Forelimb muscle (tissue), 1 donor: ENCODE measurements around the gene CHCHD10. TPM values are rescaled to one million over a fixed set of nuclear protein-coding genes. Genes with fewer than 3 reads are reported as not detected.

Source experiments
- DNase-seq: peaks from one replicate; pipeline ENCODE4 v3.0.0-alpha.2; 2013; ENCODE audit warnings: low read depth
- polyA plus RNA-seq: library from polyadenylated mRNA; unstranded; fragments of 120-200 nt; gene quantifications from one replicate; pipeline ENCODE4 v1.2.1, GENCODE V29; 2013; ENCODE audit not compliant: insufficient read length

CHCHD10 gene
- polyA plus RNA-seq, 1 donor = 57.6 TPM

DNA sequence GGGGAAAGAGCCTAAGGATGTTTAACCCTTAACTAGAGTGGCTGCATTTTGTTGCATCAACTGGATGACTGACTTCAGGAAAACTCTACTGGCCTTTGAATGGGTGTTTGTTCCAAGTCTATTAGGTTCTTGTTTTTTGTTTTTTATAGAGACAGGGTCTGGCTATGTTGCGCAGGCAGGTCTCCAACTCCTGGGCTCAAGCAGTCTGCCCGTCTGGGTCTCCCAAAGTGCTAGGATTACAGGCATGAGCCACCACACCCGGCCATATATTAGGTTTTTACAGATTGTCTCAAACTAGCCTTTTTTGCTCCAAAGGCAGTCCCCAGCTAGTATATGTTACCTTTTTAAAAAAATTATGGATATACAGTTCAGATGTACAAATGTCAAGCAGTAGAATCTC lies 20.1 kb upstream of the CHCHD10 start:
- DNase-seq = no peak

- no peak for DNase-seq
Measured at GRCh38 chr22:23787600-23787896, 19.8 kb upstream of the CHCHD10 start.

DNA sequence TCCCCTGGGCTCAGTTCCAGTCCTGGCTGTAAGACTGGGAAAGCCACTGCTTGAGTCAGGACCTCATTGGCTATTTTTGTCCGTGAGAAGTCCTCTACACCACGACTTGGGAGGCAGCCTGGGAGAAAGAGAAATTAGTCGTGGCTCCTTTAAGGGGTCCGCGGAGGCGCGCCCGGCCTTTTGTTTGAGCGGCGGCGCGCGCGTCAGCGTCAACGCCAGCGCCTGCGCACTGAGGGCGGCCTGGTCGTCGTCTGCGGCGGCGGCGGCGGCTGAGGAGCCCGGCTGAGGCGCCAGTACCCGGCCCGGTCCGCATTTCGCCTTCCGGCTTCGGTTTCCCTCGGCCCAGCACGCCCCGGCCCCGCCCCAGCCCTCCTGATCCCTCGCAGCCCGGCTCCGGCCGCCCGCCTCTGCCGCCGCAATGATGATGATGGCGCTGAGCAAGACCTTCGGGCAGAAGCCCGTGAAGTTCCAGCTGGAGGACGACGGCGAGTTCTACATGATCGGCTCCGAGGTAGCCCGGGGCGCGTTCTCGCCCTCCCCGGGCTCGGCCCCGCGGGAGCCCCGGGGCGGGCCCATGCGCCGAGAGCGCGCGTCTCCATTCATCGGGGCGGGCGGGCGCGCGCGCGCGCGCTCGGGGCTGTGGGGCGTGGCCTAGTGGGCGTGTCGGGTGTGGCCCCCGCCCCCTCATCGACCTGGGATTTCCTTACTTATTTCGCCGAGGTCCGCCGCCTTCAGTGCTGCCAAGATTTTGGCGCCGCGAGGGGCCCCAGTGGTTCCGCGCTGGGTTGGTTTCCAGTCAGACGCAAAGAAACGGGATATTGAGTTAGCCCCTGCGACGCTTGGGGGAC lies 19.2 kb upstream of the CHCHD10 start, which contains the start of gene SMARCB1:
Gene SMARCB1 (plus strand): TSS at position 215 of the 848 bp plus-strand sequence. CDS start 204 bp downstream, at position 419.
- DNase-seq = peak; percentile 83

- DNase-seq = no peak
Measured at GRCh38 chr22:23786261-23786710, 18.5 kb upstream of the CHCHD10 start.

GRCh38 chr22:23784215-23784732 lies 16.5 kb upstream of the CHCHD10 start:
- DNase-seq = no peak

DNA sequence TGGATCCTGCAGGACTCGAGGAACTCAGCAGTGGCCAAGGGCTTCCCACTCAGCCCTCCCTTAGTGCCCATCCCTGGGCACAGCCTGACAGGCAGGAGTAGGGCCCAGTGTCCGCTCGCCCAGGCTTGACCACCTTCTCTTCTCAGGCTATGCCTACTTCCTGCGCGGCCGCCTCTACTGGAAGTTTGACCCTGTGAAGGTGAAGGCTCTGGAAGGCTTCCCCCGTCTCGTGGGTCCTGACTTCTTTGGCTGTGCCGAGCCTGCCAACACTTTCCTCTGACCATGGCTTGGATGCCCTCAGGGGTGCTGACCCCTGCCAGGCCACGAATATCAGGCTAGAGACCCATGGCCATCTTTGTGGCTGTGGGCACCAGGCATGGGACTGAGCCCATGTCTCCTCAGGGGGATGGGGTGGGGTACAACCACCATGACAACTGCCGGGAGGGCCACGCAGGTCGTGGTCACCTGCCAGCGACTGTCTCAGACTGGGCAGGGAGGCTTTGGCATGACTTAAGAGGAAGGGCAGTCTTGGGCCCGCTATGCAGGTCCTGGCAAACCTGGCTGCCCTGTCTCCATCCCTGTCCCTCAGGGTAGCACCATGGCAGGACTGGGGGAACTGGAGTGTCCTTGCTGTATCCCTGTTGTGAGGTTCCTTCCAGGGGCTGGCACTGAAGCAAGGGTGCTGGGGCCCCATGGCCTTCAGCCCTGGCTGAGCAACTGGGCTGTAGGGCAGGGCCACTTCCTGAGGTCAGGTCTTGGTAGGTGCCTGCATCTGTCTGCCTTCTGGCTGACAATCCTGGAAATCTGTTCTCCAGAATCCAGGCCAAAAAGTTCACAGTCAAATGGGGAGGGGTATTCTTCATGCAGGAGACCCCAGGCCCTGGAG lies 15.7 kb upstream of the CHCHD10 start:
- no peak for DNase-seq

GRCh38 chr22:23782703-23783102 lies 14.9 kb upstream of the CHCHD10 start:
- DNase-seq = no peak

GRCh38 chr22:23782252-23782651 lies 14.5 kb upstream of the CHCHD10 start:
- no peak for DNase-seq

DNA sequence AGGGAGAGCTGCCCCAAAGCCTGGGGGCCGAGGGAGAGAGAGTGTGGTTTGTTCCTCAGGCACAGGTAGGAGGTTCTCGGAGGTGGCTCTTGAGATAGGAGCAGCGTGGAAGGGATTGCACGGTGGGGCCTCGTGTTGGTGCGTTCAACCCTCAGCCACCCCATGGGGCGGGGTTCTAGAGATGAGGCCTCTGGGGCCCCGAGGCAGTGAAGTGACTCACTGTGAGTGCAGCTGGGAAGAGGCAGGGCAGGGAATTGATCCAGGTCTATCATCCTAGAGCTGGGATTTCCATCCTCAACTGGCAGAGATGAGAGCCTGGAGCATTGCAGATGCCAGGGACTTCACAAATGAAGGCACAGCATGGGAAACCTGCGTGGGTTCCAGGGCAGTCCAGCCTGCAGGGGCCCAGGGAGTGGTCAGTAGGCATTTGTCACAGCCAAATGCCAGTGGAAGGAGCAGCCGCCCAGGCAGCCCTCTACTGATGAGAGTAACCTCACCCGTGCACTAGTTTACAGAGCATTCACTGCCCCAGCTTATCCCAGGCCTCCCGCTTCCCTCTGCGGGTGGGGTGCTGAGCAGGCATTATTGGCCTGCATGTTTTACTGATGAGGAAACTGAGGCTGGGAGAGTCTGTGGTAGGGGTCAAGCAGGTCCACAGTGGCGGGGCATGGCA lies 13.9 kb upstream of the CHCHD10 start:
- no peak for DNase-seq

GRCh38 chr22:23781065-23781464 lies 13.3 kb upstream of the CHCHD10 start:
- DNase-seq = no peak

DNA sequence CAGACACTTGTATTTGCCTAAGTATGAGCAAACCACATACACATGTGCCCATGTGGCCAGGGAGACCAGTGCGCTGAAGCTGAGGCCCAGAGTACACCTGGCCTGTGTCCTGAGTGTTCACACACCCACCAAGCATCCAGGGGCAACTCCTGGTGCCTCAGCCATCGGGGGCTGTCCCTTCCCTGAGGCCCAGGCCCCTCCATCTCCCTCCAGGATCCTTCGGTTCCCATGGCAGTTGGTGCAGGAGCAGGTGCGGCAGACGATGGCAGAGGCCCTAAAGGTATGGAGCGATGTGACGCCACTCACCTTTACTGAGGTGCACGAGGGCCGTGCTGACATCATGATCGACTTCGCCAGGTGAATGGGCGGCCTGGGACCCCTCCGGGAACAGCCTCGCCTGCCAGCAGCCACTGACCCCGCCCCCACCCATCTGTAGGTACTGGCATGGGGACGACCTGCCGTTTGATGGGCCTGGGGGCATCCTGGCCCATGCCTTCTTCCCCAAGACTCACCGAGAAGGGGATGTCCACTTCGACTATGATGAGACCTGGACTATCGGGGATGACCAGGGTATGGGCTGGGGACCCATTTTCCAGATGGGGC lies 12.5 kb upstream of the CHCHD10 start:
- no peak for DNase-seq

DNA sequence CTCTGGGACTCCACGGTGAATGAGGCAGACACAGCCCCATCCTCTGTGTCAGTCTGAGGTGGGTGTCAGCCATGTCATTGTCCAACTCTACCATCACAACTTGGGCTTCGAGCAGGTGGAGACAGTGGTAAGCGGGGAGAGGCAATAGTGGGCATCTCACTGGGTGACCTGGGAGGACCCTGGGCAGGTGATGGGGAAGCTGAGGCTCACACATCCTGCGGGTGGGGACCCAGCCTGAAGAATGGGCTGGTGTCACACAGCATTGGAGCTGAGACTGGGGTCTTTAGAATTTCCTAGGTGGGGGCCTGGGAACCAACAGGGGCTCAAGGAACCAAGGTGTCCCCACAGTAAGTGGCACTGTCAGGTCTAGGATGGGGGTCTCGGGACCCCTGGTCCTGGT lies 12.0 kb upstream of the CHCHD10 start:
- DNase-seq = no peak

GRCh38 chr22:23779083-23779482 lies 11.3 kb upstream of the CHCHD10 start:
- DNase-seq = no peak

GRCh38 chr22:23778577-23778900 lies 10.8 kb upstream of the CHCHD10 start:
- no peak for DNase-seq

- no peak for DNase-seq
Measured at GRCh38 chr22:23777776-23778576, 10.2 kb upstream of the CHCHD10 start.

DNA sequence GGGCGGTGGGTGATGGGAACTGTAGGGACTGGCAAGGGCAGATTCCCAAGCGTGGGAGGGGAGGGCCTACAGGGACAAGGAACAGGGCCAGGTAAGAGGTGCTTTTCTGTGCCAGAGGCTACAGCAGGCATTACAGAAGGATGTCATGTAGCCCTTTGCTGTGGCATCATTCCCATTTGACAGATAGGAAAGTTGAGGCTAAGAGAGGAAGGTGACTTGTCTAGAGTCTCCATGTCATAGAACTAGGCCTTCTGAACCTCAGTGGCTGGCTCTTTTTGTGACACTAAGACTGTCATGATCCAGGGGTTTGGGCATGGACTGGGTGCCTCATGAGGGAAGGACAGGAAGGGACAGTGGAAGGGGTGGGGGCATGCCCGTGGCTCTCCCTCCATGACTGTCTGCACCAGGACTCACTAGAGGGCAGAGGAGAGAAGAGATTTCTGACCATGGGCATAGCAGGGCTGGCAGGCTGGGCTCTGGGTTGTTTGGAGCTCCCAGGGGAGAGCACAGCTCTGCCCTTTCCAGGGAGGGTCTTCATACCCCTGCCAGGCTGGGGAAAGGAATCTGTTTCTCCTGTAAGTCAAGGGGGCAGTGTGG lies 8.1 kb upstream of the CHCHD10 start:
- DNase-seq = no peak

- no peak for DNase-seq
Measured at GRCh38 chr22:23774922-23775436, 7.2 kb upstream of the CHCHD10 start.

DNA sequence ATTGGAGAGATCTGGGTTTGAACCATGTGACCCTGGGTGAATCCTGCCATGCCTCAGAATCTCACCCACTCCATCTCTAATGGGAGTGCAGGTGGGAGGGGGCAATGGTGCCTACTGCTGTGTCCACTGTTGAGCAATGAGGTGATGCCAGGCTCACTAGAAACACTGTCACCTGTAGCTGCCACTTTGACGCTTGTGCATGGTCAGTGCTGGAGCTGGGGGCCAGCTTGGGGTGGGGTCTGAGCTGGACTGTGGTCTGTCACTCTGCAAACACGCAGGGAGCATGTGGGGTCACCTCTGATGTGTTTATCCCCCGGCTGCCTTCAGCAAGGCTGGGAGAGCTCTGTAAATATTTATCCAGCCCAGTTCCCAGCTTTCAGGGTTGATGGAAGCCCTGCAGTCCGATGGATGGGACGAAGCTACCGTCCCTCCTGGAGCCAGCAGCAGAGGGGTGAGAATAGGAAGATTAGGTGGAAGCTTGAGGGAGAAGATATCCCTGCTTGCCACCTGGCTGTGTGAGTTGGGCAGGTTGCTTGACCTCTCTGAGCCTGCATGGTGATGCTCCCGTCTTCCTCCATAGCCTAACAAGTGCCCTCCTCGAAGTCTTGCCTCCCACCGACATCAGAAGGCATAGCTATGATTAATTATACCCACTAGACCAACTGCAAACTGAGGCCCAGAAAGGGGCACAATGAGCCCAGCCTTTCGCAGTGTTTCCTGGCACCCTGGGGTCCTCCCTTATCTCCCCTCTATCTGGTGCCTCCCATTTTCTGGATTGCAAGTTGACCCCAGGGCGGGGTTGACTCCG lies 6.5 kb upstream of the CHCHD10 start:
- no peak for DNase-seq

DNA sequence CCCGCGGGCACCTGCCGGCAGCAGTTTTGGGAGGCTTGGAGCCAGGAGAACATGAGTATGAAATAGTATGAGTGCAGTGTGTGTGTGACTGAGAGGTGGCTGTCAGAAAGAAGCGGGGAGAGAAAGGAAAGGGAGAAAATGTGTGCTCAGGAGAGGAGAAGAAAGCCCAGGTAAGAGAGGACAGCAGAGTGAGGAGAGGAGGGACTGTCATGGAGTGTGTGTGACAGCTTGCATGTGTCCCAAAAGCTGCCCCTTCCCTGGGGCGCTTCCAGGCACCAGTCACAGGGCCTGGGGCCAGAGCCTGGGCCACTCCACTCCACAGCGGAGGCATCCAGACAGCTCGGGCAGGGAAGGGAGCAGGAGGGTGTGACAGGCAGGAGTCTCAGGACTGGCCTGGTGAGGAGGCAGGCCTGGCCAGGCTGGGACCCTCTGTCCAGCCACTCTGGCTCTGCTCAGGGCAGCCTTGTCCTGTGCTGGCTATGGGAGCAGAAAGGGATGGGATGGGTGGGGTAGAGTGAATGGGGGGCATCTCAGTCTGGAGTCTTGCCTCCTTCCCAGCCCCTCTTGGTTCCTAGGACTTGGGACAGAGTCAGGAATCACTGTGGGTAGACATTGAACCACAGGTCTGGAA lies 5.8 kb upstream of the CHCHD10 start:
- DNase-seq = no peak
